HEK293T (cell line): ENCODE data around the gene ENDOG.

Experiments used
- CTCF ChIA-PET: fragments of 350-600 bp; formaldehyde crosslinking; extraction: SDS; loops from one replicate; lab custom pipeline; 2021; ENCODE audit warnings: antibody characterized with exemption, inconsistent platforms; lab: Yijun Ruan, JAX
- POLR2A ChIA-PET: fragments of 350-600 bp; formaldehyde crosslinking; extraction: SDS; loops from one replicate; lab custom pipeline; 2020; ENCODE audit warnings: antibody characterized with exemption, inconsistent platforms; lab: Yijun Ruan, JAX
- DNase-seq: peaks from one replicate; pipeline ENCODE4 v3.0.0; 2012; ENCODE audit warnings: mixed read lengths; ENCODE audit errors: extremely low spot score
- ARNT ChIP-seq: fragments of 450-650 bp; IDR thresholded peaks from 2 replicates; pipeline ENCODE4 v1.6.1; 2017; ENCODE audit warnings: mild to moderate bottlenecking
- BHLHE40 ChIP-seq: fragments of 450-650 bp; IDR thresholded peaks from 2 replicates; pipeline ENCODE4 v1.6.1; 2016; ENCODE audit warnings: mild to moderate bottlenecking, moderate library complexity, borderline replicate concordance
- CTBP1 ChIP-seq: fragments of 450-650 bp; IDR thresholded peaks from 2 replicates; pipeline ENCODE4 v1.6.1; 2016; ENCODE audit warnings: borderline replicate concordance
- ELF4 ChIP-seq: fragments of 450-650 bp; IDR thresholded peaks from 2 replicates; pipeline ENCODE4 v1.6.1; 2017; ENCODE audit warnings: antibody characterized with exemption
- FOXA1 ChIP-seq: fragments of 450-650 bp; IDR thresholded peaks from 2 replicates; pipeline ENCODE4 v1.6.1; 2016; ENCODE audit warnings: mild to moderate bottlenecking
- FOXK2 ChIP-seq: fragments of 450-650 bp; IDR thresholded peaks from 2 replicates; pipeline ENCODE4 v1.6.1; 2016; ENCODE audit warnings: mild to moderate bottlenecking
- FOXM1 ChIP-seq: fragments of 450-650 bp; IDR thresholded peaks from 2 replicates; pipeline ENCODE4 v1.6.1; 2017; ENCODE audit warnings: mild to moderate bottlenecking, borderline replicate concordance
- HDGF ChIP-seq: fragments of 450-650 bp; IDR thresholded peaks from 2 replicates; pipeline ENCODE4 v1.6.1; 2017; ENCODE audit warnings: antibody characterized with exemption, borderline replicate concordance
- L3MBTL2 ChIP-seq: fragments of 450-650 bp; conservative IDR thresholded peaks from 2 replicates; pipeline ENCODE4 v1.6.1; 2016; ENCODE audit warnings: mild to moderate bottlenecking
- LEF1 ChIP-seq: fragments of 450-650 bp; IDR thresholded peaks from 2 replicates; pipeline ENCODE4 v1.6.1; 2017; ENCODE audit warnings: mild to moderate bottlenecking, borderline replicate concordance
- NFRKB ChIP-seq: fragments of 450-650 bp; IDR thresholded peaks from 2 replicates; pipeline ENCODE4 v1.6.1; 2016; ENCODE audit warnings: mild to moderate bottlenecking, moderate library complexity
- PKNOX1 ChIP-seq: fragments of 450-650 bp; IDR thresholded peaks from 2 replicates; pipeline ENCODE4 v1.6.1; 2016
- SP1 ChIP-seq: fragments of 450-650 bp; IDR thresholded peaks from 2 replicates; pipeline ENCODE4 v1.6.1; 2017
- SUZ12 ChIP-seq: fragments of 450-650 bp; IDR thresholded peaks from 2 replicates; pipeline ENCODE4 v1.6.1; 2016; ENCODE audit warnings: mild to moderate bottlenecking
- TARDBP ChIP-seq: fragments of 450-650 bp; IDR thresholded peaks from 2 replicates; pipeline ENCODE4 v1.6.1; 2016
- ZNF384 ChIP-seq: fragments of 450-650 bp; IDR thresholded peaks from 2 replicates; pipeline ENCODE4 v1.6.1; 2016

Gene ENDOG

DNA sequence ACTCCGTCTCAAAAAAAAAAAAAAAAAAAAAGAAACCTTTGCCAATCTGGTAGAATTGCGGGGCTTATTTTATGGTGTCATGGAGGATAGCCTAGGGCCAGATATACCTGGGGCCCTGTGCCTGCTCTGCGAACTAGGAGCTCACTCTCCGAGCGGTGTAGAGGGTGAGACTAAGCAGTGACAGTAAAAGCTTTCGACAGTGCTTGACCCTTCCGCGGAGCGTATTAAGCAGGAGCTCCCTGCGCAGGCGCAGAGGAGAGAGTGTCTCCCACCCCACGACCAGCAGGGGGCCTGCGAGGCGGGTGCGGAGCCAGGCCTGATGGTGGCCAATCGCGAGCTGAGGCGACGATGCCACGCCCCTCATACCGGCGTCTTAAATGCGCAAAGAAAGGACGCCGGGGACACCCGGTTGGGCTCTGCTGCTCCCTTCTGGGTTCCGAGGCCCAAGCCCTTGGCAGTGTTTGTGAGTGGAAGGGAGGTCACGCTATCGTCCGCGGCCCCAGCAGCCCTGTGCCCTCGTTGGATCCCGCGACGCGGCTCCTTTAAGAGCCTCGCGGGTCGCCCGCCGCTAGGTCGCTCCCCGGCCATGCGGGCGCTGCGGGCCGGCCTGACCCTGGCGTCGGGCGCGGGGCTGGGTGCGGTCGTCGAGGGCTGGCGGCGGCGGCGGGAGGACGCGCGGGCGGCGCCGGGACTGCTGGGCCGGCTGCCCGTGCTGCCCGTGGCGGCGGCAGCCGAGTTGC is at the start of gene ENDOG:
Gene ENDOG, plus strand, starts transcription at position 402 of the 740 bp plus-strand sequence. Its CDS starts 185 bp downstream, at position 587.
- DNase-seq, result peak; percentile 99
- TF ChIP-seq L3MBTL2, result peak; percentile 67
- TF ChIP-seq ELF4, result no peak
- TF ChIP-seq ARNT, result peak; percentile 20; the same call in 1 of the 2 replicates
- TF ChIP-seq FOXM1, result no peak
- TF ChIP-seq CTBP1, result no peak
- TF ChIP-seq NFRKB, result no peak
- TF ChIP-seq HDGF, result 0 out of 2 replicates have a peak, but pooled peaks have one; percentile 90
- no peak for TF ChIP-seq BHLHE40
- peak; percentile 96 for TF ChIP-seq ZNF384
- no peak for TF ChIP-seq FOXA1
- TF ChIP-seq PKNOX1, result peak; percentile 23; the same call in 1 of the 2 replicates
- CTCF ChIA-PET, result interaction anchor here (0.6 to 2.8 kb wide), 12 partner anchors 8 to 169 kb away, joined by 3 to 20 read pairs (median 3); partner anchors contain the start of genes DOLK, NUP188, PKN3 and SPOUT1
- POLR2A ChIA-PET, result interaction anchor here (0.6 to 3.2 kb wide), 19 partner anchors 9 to 218 kb away, joined by 3 to 57 read pairs (median 4); partner anchors contain the start of genes KYAT1, LRRC8A, MIGA2 and PHYHD1

- POLR2A ChIA-PET, result no interaction called here
Observed at GRCh38 chr9:128768606-128769005, 49.7 kb upstream of the ENDOG start.

GRCh38 chr9:128770286-128771030 is 47.8 kb upstream of the ENDOG start:
- CTCF ChIA-PET, result interaction anchor here (1.1 kb wide), 1 partner anchor 48 kb away, joined by 4 read pairs; the partner anchor contains the start of gene ENDOG
- POLR2A ChIA-PET, result interaction anchor here (3.0 kb wide), 1 partner anchor 18 kb away, joined by 14 read pairs; no protein-coding TSS in a partner anchor
- no peak for DNase-seq
- TF ChIP-seq L3MBTL2 (no peak), HDGF (no peak), TARDBP (no peak), LEF1 (no peak), FOXM1 (no peak), NFRKB (no peak), BHLHE40 (no peak), FOXA1 (no peak), SP1 (no peak), ZNF384 (no peak), CTBP1 (no peak), FOXK2 (no peak), ELF4 (no peak), SUZ12 (no peak), ARNT (no peak), PKNOX1 (no peak)

More at GRCh38 chr9:128768606-128769005, 49.7 kb upstream of the ENDOG start:
- TF ChIP-seq L3MBTL2 (no peak), FOXA1 (no peak), HDGF (no peak), TARDBP (no peak), SUZ12 (no peak), ARNT (no peak), FOXM1 (no peak), BHLHE40 (no peak), PKNOX1 (no peak), CTBP1 (no peak), FOXK2 (no peak), LEF1 (no peak), ZNF384 (no peak), ELF4 (no peak), SP1 (no peak), NFRKB (no peak)
- DNase-seq, result no peak
- CTCF ChIA-PET, result no interaction called here

- POLR2A ChIA-PET, result interaction anchor here (0.8 to 3.0 kb wide), 3 partner anchors 9 to 46 kb away, joined by 3 to 14 read pairs (median 5); no protein-coding TSS in a partner anchor
- peak; percentile 42 for DNase-seq
- CTCF ChIA-PET, result interaction anchor here (1.1 kb wide), 2 partner anchors 47 to 72 kb away, joined by 3 to 4 read pairs; partner anchors contain the start of gene ENDOG
- TF ChIP-seq SUZ12 (no peak), HDGF (no peak), ELF4 (no peak)
Observed at GRCh38 chr9:128771094-128771721, 47.1 kb upstream of the ENDOG start.
